Osteoblast (primary cell): Measurements from ENCODE around the gene SARS2. TPM values are rescaled to one million over a fixed set of nuclear protein-coding genes. Genes with fewer than 3 reads are reported as not detected.

Source experiments
- DNase-seq: peaks from one replicate; pipeline ENCODE4 v3.0.0; 2011; ENCODE audit warnings: low spot score, mixed read lengths; ENCODE audit not compliant: insufficient read length; ENCODE audit errors: missing footprints
- H2AFZ ChIP-seq: 2 replicates; pipeline ENCODE4 v1.6.0; 2011; ENCODE audit warnings: mild to moderate bottlenecking, low read length
- H3K27ac ChIP-seq: 2 replicates; pipeline ENCODE4 v1.5.1; 2011; ENCODE audit warnings: mild to moderate bottlenecking, low read depth, low read length, moderate library complexity
- H3K27me3 ChIP-seq: 2 replicates; pipeline ENCODE4 v1.6.0; 2012; ENCODE audit warnings: mild to moderate bottlenecking, control low read depth, inconsistent platforms, low read length, moderate library complexity; ENCODE audit not compliant: insufficient read depth
- H3K36me3 ChIP-seq: 2 replicates; pipeline ENCODE4 v1.5.1; 2011; ENCODE audit warnings: mild to moderate bottlenecking, low read length, control low read depth, moderate library complexity; ENCODE audit not compliant: insufficient read depth
- H3K4me1 ChIP-seq: 2 replicates; pipeline ENCODE4 v1.5.1; 2011; ENCODE audit warnings: mild to moderate bottlenecking, low read length, control low read depth, moderate library complexity; ENCODE audit not compliant: insufficient read depth
- H3K4me2 ChIP-seq: 2 replicates; pipeline ENCODE4 v1.6.0; 2011; ENCODE audit warnings: mild to moderate bottlenecking, low read length; ENCODE audit not compliant: insufficient read depth
- H3K4me3 ChIP-seq: fragments of 200-600 bp; sonication (generic); 3 replicates; pipeline ENCODE4 v1.5.1; 2012; ENCODE audit warnings: mild to moderate bottlenecking, low read length, inconsistent platforms; ENCODE audit not compliant: insufficient read depth
- H3K79me2 ChIP-seq: 2 replicates; pipeline ENCODE4 v1.6.0; 2012; ENCODE audit warnings: mild to moderate bottlenecking, low read length, control low read depth, inconsistent platforms; ENCODE audit not compliant: insufficient read depth
- H3K9me3 ChIP-seq: 2 replicates; pipeline ENCODE4 v1.5.1; 2011; ENCODE audit warnings: low read depth, low read length, control low read depth
- H4K20me1 ChIP-seq: 2 replicates; pipeline ENCODE4 v1.6.0; 2012; ENCODE audit warnings: mild to moderate bottlenecking, low read length, control low read depth; ENCODE audit not compliant: insufficient read depth
- total RNA-seq: library from RNA; depleted of rRNA; stranded (reverse); fragments of >200 nt; gene quantifications from 2 replicates; pipeline ENCODE4 v1.2.3, GENCODE V29; 2012
- TF ChIP-seq, protein P1 (sequence below): IDR thresholded peaks from 2 replicates; pipeline ENCODE4 v1.5.1; 2011; ENCODE audit warnings: mild to moderate bottlenecking, low read depth, low read length, moderate library complexity; ENCODE audit errors: extremely low read depth

Gene SARS2
- total RNA-seq, 1 donor: 21.7 TPM

DNA sequence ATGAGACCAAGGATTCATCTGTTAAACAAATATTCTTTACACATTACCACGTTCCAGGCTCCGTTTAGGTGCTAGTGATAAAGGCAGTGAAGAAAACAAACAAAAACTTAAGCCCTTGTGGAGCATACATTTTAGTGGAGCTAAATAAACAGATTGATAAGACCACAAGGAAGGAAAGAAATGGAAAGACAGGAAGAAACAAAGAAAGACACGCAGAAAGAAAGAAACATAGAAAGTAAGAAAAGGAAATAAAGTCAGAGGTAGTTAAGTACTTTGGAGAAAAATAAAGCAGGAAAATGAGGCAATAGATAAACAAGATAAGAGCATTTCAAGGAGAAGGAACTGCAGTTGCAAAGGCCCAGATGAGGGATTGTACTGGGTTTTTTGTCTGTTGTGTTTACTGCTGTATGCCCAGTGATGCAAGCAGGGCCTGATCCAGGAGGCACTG is 29.8 kb downstream of the SARS2 start:
- peak overlapping the region; percentile 99 for H3K4me2 ChIP-seq
- peak overlapping the region; percentile 91 for H3K27ac ChIP-seq
- peaks cover 56% of the 10 kb centered on the region for H3K79me2 ChIP-seq
- no peak for DNase-seq
- H3K36me3 ChIP-seq: peaks cover 2% of the 10 kb centered on the region
- peak overlapping the region; percentile 92 for H2AFZ ChIP-seq
- no peaks in the 10 kb centered on the region for H3K27me3 ChIP-seq
- peak overlapping the region; percentile 84 for H3K4me3 ChIP-seq
- H4K20me1 ChIP-seq: peaks cover 6% of the 10 kb centered on the region
- TF ChIP-seq, protein P1, sequence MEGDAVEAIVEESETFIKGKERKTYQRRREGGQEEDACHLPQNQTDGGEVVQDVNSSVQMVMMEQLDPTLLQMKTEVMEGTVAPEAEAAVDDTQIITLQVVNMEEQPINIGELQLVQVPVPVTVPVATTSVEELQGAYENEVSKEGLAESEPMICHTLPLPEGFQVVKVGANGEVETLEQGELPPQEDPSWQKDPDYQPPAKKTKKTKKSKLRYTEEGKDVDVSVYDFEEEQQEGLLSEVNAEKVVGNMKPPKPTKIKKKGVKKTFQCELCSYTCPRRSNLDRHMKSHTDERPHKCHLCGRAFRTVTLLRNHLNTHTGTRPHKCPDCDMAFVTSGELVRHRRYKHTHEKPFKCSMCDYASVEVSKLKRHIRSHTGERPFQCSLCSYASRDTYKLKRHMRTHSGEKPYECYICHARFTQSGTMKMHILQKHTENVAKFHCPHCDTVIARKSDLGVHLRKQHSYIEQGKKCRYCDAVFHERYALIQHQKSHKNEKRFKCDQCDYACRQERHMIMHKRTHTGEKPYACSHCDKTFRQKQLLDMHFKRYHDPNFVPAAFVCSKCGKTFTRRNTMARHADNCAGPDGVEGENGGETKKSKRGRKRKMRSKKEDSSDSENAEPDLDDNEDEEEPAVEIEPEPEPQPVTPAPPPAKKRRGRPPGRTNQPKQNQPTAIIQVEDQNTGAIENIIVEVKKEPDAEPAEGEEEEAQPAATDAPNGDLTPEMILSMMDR: no peak
- H3K4me1 ChIP-seq: peaks cover 17% of the 10 kb centered on the region
- H3K9me3 ChIP-seq: no peaks in the 10 kb centered on the region

GRCh38 chr19:38900202-38900629 is 30.3 kb downstream of the SARS2 start:
- peaks cover 6% of the 10 kb centered on the region for H4K20me1 ChIP-seq
- peaks cover 59% of the 10 kb centered on the region for H3K79me2 ChIP-seq
- no peaks in the 10 kb centered on the region for H3K9me3 ChIP-seq
- TF ChIP-seq, protein P1: no peak
- DNase-seq: peak; percentile 72
- peak overlapping the region; percentile 99 for H3K4me2 ChIP-seq
- peak overlapping the region; percentile 92 for H2AFZ ChIP-seq
- no peaks in the 10 kb centered on the region for H3K27me3 ChIP-seq
- H3K36me3 ChIP-seq: peaks cover 2% of the 10 kb centered on the region
- H3K4me3 ChIP-seq: peak overlapping the region; percentile 84
- H3K4me1 ChIP-seq: peaks cover 17% of the 10 kb centered on the region
- H3K27ac ChIP-seq: peak overlapping the region; percentile 91

GRCh38 chr19:38899447-38900201 is 30.9 kb downstream of the SARS2 start, which contains the start of the genes NFKBIB and SIRT2:
Gene NFKBIB, plus strand, starts transcription at chr19:38899969. Its CDS starts 64 bp downstream, at chr19:38900033.
Gene SIRT2, minus strand, starts transcription at chr19:38899618. Its CDS starts 97 bp downstream, at chr19:38899521.
- Histone ChIP-seq H3K4me1 (peaks cover 17% of the 10 kb centered on the region), H4K20me1 (peaks cover 6% of the 10 kb centered on the region), H3K36me3 (peaks cover 2% of the 10 kb centered on the region), H3K4me2 (peak within 1 kb of the TSS; percentile 99), H3K79me2 (peaks cover 59% of the 10 kb centered on the region), H3K9me3 (no peaks in the 10 kb centered on the region), H3K27ac (peak within 1 kb of the TSS; percentile 91), H2AFZ (peak within 1 kb of the TSS; percentile 97), H3K4me3 (peak within 1 kb of the TSS; percentile 84), H3K27me3 (no peaks in the 10 kb centered on the region)
- TF ChIP-seq, protein P1: no peak
- DNase-seq: peak; percentile 99

DNA sequence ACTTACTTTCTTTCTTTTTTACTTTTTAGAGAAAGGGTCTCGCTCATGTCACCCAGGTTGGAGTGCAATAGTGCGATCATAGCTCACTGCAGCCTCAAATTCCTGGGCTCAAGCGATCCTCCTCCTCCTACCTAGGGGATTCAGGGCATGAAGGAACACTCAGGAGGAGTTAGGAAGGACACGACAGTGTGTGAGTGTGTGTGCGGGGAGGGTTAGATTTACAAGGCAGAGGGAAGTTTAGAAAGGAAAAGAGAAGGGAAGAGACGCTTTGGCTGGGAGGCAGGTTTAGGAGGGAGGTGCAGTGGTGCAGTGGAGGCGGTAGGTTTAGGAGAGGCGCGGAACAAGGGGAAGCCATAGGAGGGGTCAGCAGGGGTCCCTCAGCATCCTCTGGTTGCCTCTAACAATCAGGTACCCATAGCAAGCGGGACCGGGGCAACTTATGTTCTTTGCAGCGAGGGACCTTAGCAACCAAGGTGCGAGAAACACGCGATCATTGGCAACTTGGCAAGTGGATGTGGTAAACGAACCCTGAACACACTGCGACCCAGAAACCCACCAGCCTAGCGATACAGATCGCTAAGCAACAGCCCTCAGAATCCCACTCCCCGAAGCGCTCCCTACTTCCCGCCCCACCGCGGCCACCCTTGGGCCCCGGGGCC is 31.6 kb downstream of the SARS2 start:
- DNase-seq: peak; percentile 87
- TF ChIP-seq, protein P1: no peak

More for the DNA sequence above, 31.6 kb downstream of the SARS2 start:
- Histone ChIP-seq H4K20me1 (peaks cover 6% of the 10 kb centered on the region), H3K4me2 (peak overlapping the region; percentile 99), H3K27ac (peak overlapping the region; percentile 79), H3K9me3 (no peaks in the 10 kb centered on the region), H3K4me3 (peak overlapping the region; percentile 84), H3K27me3 (no peaks in the 10 kb centered on the region), H3K79me2 (peaks cover 59% of the 10 kb centered on the region), H3K36me3 (no peaks in the 10 kb centered on the region), H2AFZ (peak overlapping the region; percentile 97), H3K4me1 (peaks cover 17% of the 10 kb centered on the region)
